Activated T-cell treated with anti-CD3 and anti-CD28 coated beads, Interleukin-2, amount 50 U/mL, for 48 hours (primary cell): ENCODE results near the gene KEAP1.

Experiments
- DNase-seq, 2 experiments: peaks; one replicate each; pipeline ENCODE4 v3.0.0-alpha.2; 2020

KEAP1 gene

GRCh38 chr19:10442698-10443097 is 60.5 kb downstream of the KEAP1 start:
- DNase-seq, result no peak

- no peak for DNase-seq
Observed at GRCh38 chr19:10439588-10439987, 63.6 kb downstream of the KEAP1 start.
